Activated gamma-delta T cell treated with anti-CD3 and anti-CD28 coated beads, Interleukin-2, amount 50 U/mL, for 16 hours (primary cell): ENCODE measurements around the gene RAB6A.

Source experiments
- DNase-seq: peaks from one replicate; pipeline ENCODE4 v3.0.0-alpha.2; 2020; ENCODE audit warnings: low read depth

RAB6A gene

GRCh38 chr11:73652856-73653559 is 107.9 kb downstream of the RAB6A start:
- DNase-seq = no peak

GRCh38 chr11:73652046-73652730 is 108.7 kb downstream of the RAB6A start:
- DNase-seq = no peak

GRCh38 chr11:73651661-73652045 is 109.2 kb downstream of the RAB6A start:
- no peak for DNase-seq

GRCh38 chr11:73651252-73651651 is 109.6 kb downstream of the RAB6A start:
- no peak for DNase-seq

GRCh38 chr11:73650400-73650799 is 110.5 kb downstream of the RAB6A start:
- no peak for DNase-seq

- DNase-seq = no peak
Observed at GRCh38 chr11:73649206-73649605, 111.7 kb downstream of the RAB6A start.

- DNase-seq = no peak
Observed at GRCh38 chr11:73648571-73649046, 112.3 kb downstream of the RAB6A start.

GRCh38 chr11:73648121-73648520 is 112.8 kb downstream of the RAB6A start:
- no peak for DNase-seq

GRCh38 chr11:73647459-73648100 is 113.3 kb downstream of the RAB6A start:
- peak; percentile 91 for DNase-seq

GRCh38 chr11:73645972-73646631 is 114.8 kb downstream of the RAB6A start, which contains the start of gene PLEKHB1:
Gene PLEKHB1, plus strand, starts transcription at chr11:73646581. Its CDS starts 28 bp downstream, at chr11:73646609.
- DNase-seq = no peak

- no peak for DNase-seq
Observed at GRCh38 chr11:73645121-73645969, 115.5 kb downstream of the RAB6A start.

GRCh38 chr11:73641668-73642067 is 119.2 kb downstream of the RAB6A start:
- no peak for DNase-seq

- DNase-seq = no peak
Observed at GRCh38 chr11:73640592-73640991, 120.3 kb downstream of the RAB6A start.

GRCh38 chr11:73637012-73637411 is 123.9 kb downstream of the RAB6A start:
- no peak for DNase-seq

GRCh38 chr11:73636249-73636648 is 124.6 kb downstream of the RAB6A start:
- DNase-seq = no peak

GRCh38 chr11:73635721-73636120 is 125.2 kb downstream of the RAB6A start:
- no peak for DNase-seq

GRCh38 chr11:73633999-73634398 is 126.9 kb downstream of the RAB6A start:
- DNase-seq = no peak

- no peak for DNase-seq
Observed at GRCh38 chr11:73632996-73633395, 127.9 kb downstream of the RAB6A start.

- DNase-seq = no peak
Observed at GRCh38 chr11:73629907-73630306, 131.0 kb downstream of the RAB6A start.

GRCh38 chr11:73625696-73626318 is 135.1 kb downstream of the RAB6A start:
- peak; percentile 47 for DNase-seq
